ENCODE data around the gene FAM217A.

DNA sequence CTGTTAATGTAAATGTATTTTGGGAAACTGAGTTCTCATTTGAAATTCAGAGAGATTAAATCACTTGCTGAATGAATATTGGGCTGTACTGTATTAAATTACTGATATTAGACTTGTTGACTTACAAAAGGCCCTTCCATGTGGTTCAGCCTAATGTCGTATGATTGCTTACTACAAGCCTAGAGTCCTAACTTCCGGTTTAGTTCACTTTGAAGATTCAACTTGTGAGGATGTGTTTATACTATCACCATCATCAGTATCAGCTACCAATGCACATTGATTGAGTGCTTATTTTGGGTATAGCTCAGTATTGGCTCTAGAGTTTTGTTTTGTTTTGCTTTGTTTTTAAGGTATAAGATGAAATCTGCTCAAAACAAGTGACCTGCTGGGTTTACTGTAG, 48.3 kb downstream of the FAM217A start:
- TF ChIP-seq, protein P1, sequence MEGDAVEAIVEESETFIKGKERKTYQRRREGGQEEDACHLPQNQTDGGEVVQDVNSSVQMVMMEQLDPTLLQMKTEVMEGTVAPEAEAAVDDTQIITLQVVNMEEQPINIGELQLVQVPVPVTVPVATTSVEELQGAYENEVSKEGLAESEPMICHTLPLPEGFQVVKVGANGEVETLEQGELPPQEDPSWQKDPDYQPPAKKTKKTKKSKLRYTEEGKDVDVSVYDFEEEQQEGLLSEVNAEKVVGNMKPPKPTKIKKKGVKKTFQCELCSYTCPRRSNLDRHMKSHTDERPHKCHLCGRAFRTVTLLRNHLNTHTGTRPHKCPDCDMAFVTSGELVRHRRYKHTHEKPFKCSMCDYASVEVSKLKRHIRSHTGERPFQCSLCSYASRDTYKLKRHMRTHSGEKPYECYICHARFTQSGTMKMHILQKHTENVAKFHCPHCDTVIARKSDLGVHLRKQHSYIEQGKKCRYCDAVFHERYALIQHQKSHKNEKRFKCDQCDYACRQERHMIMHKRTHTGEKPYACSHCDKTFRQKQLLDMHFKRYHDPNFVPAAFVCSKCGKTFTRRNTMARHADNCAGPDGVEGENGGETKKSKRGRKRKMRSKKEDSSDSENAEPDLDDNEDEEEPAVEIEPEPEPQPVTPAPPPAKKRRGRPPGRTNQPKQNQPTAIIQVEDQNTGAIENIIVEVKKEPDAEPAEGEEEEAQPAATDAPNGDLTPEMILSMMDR (optimal IDR thresholded peaks at IDR 0.05 in 1 of 3, IDR thresholded peaks at IDR 0.05 in 1 of 3, conservative IDR thresholded peaks at IDR 0.05 in 1 of 3; ENCODE audit: extremely low read depth in 1 of 3, insufficient read depth in 2 of 3, low read length in 3 of 3): no peak
- TF ChIP-seq EZH2 (IDR thresholded peaks at IDR 0.05; ENCODE audit: low read length): no peak

Data from keratinocyte (primary cell).